ENCODE results near the gene CDHR3. TPM values are rescaled to one million over a fixed set of nuclear protein-coding genes. Genes with fewer than 3 reads are reported as not detected.
"Not testable (repeated sequence)": the region's sequence is repeated elsewhere in the genome, so short reads cannot be mapped to it uniquely, and the experiment has no call there.

The CDHR3 gene
- total RNA-seq, 2 donors from 2014 or later, result 0.79 TPM; not detected in 1

GRCh38 chr7:105978974-105979373 is 15.9 kb downstream of the CDHR3 start:
- no peak overlapping the region for H3K27ac ChIP-seq
- H3K27me3 ChIP-seq, result no peaks in the 10 kb centered on the region
- H3K4me1 ChIP-seq, result peaks cover 0 to 6% of the 10 kb centered on the region in 2 donors
- no peak overlapping the region for H3K4me3 ChIP-seq
- no peak for DNase-seq (ENCODE audit: low spot score)
- no peaks in the 10 kb centered on the region for H3K36me3 ChIP-seq
- TF ChIP-seq, protein P1, sequence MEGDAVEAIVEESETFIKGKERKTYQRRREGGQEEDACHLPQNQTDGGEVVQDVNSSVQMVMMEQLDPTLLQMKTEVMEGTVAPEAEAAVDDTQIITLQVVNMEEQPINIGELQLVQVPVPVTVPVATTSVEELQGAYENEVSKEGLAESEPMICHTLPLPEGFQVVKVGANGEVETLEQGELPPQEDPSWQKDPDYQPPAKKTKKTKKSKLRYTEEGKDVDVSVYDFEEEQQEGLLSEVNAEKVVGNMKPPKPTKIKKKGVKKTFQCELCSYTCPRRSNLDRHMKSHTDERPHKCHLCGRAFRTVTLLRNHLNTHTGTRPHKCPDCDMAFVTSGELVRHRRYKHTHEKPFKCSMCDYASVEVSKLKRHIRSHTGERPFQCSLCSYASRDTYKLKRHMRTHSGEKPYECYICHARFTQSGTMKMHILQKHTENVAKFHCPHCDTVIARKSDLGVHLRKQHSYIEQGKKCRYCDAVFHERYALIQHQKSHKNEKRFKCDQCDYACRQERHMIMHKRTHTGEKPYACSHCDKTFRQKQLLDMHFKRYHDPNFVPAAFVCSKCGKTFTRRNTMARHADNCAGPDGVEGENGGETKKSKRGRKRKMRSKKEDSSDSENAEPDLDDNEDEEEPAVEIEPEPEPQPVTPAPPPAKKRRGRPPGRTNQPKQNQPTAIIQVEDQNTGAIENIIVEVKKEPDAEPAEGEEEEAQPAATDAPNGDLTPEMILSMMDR (IDR thresholded peaks at IDR 0.05), result no peak
- H3K9me3 ChIP-seq, result no peaks in the 10 kb centered on the region

DNA sequence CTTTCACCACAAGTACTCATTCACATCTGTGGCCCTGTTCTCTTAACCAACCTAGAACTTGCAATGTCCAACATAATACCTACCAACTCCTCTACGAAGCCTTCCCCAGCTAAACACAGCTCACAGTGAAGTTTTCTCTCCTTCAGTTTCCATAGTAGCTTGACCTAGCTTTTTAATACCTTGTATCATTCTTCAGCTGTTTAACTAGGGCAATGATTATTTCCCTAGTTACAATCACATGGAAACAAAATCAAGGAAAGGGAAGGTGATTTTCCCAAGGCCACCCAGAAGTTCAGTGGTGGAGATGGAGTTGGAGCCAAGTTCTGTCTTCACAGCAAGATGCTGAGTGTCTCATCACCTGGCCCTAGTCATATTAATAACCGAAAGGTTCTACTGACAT is 16.3 kb downstream of the CDHR3 start:
- no peaks in the 10 kb centered on the region for H3K27me3 ChIP-seq
- no peaks in the 10 kb centered on the region for H3K9me3 ChIP-seq
- no peaks in the 10 kb centered on the region for H3K36me3 ChIP-seq
- DNase-seq (ENCODE audit: low spot score), result no peak
- no peak overlapping the region for H3K27ac ChIP-seq
- no peak overlapping the region for H3K4me3 ChIP-seq
- peaks cover 0 to 6% of the 10 kb centered on the region in 2 donors for H3K4me1 ChIP-seq
- TF ChIP-seq, protein P1 (IDR thresholded peaks at IDR 0.05), result no peak

- H3K4me3 ChIP-seq, result no peak overlapping the region
- H3K27ac ChIP-seq, result no peak overlapping the region
- H3K27me3 ChIP-seq, result no peaks in the 10 kb centered on the region
- no peak for DNase-seq (ENCODE audit: low spot score)
- TF ChIP-seq, protein P1 (IDR thresholded peaks at IDR 0.05), result no peak
- H3K9me3 ChIP-seq, result no peaks in the 10 kb centered on the region
- H3K4me1 ChIP-seq, result peaks cover 0 to 6% of the 10 kb centered on the region in 2 donors
- H3K36me3 ChIP-seq, result no peaks in the 10 kb centered on the region
Measured at GRCh38 chr7:105980645-105981396, 17.8 kb downstream of the CDHR3 start.

GRCh38 chr7:105982388-105982787 is 19.3 kb downstream of the CDHR3 start:
- no peaks in the 10 kb centered on the region for H3K36me3 ChIP-seq
- H3K9me3 ChIP-seq, result no peaks in the 10 kb centered on the region
- no peaks in the 10 kb centered on the region for H3K27me3 ChIP-seq
- peaks cover 0 to 6% of the 10 kb centered on the region in 2 donors for H3K4me1 ChIP-seq
- TF ChIP-seq, protein P1 (IDR thresholded peaks at IDR 0.05), result no peak
- H3K27ac ChIP-seq, result no peak overlapping the region
- H3K4me3 ChIP-seq, result no peak overlapping the region
- DNase-seq (ENCODE audit: low spot score), result no peak

DNA sequence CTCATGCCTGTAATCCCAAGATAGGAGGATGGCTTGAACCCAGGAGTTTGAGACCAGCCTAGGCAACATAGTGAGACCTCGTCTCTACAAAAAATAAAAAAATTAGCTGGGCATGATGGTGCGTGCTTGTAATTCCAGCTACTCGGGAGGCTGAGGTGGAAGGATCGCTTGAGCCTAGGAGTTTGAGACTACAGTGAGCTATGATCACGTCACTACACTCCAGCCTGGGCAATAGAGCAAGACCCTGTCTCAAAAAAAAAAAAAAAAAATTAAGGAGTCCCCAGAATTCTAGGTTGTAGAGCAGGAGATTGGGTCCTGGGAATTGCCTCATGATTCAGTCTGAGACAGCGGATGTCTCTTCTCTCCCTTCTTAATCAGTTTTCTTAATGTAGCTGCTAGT is 21.7 kb downstream of the CDHR3 start:
- not testable (repeated sequence) for H3K27ac ChIP-seq; H3K36me3 ChIP-seq; DNase-seq (ENCODE audit: low spot score)

DNA sequence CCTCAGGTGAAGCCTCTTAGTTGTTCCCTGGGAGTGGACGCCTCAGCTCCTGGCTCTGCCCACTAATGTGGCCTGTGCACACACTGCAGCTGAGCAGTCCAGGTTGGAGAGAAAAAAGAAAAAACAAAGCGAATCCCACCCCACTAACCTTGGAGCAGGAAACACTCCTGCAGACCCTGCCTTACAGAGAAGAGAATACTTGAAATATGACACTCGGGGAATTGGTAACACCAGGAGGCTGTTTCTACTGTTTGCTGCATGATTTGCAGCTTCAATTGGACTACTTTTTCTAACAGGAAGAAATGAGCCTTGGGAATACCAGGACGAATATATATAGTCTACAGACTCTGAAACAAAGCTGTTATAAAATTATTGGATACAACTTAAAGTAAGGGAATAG is 22.2 kb downstream of the CDHR3 start:
- DNase-seq (ENCODE audit: low spot score), result no peak
- H3K4me1 ChIP-seq, result no peaks in the 10 kb centered on the region
- no peaks in the 10 kb centered on the region for H3K36me3 ChIP-seq
- H3K27me3 ChIP-seq, result no peaks in the 10 kb centered on the region
- H3K27ac ChIP-seq, result no peak overlapping the region
- H3K9me3 ChIP-seq, result no peaks in the 10 kb centered on the region
- TF ChIP-seq, protein P1 (IDR thresholded peaks at IDR 0.05), result no peak
- no peak overlapping the region for H3K4me3 ChIP-seq

More for the DNA sequence above, 21.7 kb downstream of the CDHR3 start:
- not testable (repeated sequence) for H3K4me3 ChIP-seq, H3K4me1 ChIP-seq, H3K9me3 ChIP-seq, H3K27me3 ChIP-seq

Data from right atrium auricular region (tissue), 2 donors.